H1 (cell line): ENCODE measurements around the gene ATP5PB. TPM values are rescaled to one million over a fixed set of nuclear protein-coding genes. Genes with fewer than 3 reads are reported as not detected.

Experiments
- CTCF ChIA-PET: fragments of 300-600 bp; sonication (Branson Sonifier 250); formaldehyde crosslinking; loops from one replicate; lab custom pipeline; 2021; ENCODE audit not compliant: partially characterized antibody; lab: Charles Lee
- POLR2A ChIA-PET: fragments of 300-600 bp; sonication (Branson Sonifier 250); formaldehyde crosslinking; loops from one replicate; lab custom pipeline; 2021; ENCODE audit warnings: inconsistent platforms; ENCODE audit not compliant: partially characterized antibody; lab: Charles Lee
- DNase-seq, 2 experiments: peaks; one replicate each; pipeline versions ENCODE4 v3.0.0 to v3.0.0-alpha.2; 2010 to 2022; ENCODE audit warnings: low spot score in 2 of 2, low read depth in 1 of 2, mixed read lengths in 1 of 2
- FAIRE-seq: peaks from 2 replicates; lab custom pipeline; 2011; peaks lifted over from hg19 to GRCh38; lab: Jason Lieb, UNC
- H2AFZ ChIP-seq: 2 replicates; pipeline ENCODE4 v1.8.1; 2012; ENCODE audit warnings: low read length, inconsistent platforms
- H2AK5ac ChIP-seq: 2 replicates; pipeline ENCODE4 v1.6.1; 2013; ENCODE audit warnings: low read depth, low read length
- H2BK120ac ChIP-seq: replicated peaks from 2 replicates; pipeline ENCODE3; 2013; ENCODE audit warnings: low read depth, low read length, inconsistent platforms
- H2BK12ac ChIP-seq: 2 replicates; pipeline ENCODE4 v1.6.1; 2013; ENCODE audit warnings: low read depth, low read length
- H2BK15ac ChIP-seq: 2 replicates; pipeline ENCODE4 v1.6.1; 2013; ENCODE audit warnings: low read length
- H2BK20ac ChIP-seq: 2 replicates; pipeline ENCODE4 v1.6.1; 2013; ENCODE audit warnings: low read length
- H2BK5ac ChIP-seq: 2 replicates; pipeline ENCODE4 v1.6.1; 2013; ENCODE audit warnings: low read depth, low read length
- H3K14ac ChIP-seq: 2 replicates; pipeline ENCODE4 v1.6.1; 2013; ENCODE audit warnings: inconsistent platforms; ENCODE audit not compliant: insufficient read length
- H3K18ac ChIP-seq: 2 replicates; pipeline ENCODE4 v1.6.1; 2013; ENCODE audit warnings: low read length; ENCODE audit errors: extremely low read depth
- H3K23ac ChIP-seq: 2 replicates; pipeline ENCODE4 v1.6.1; 2013; ENCODE audit warnings: inconsistent platforms; ENCODE audit not compliant: insufficient read length
- H3K23me2 ChIP-seq: 2 replicates; pipeline ENCODE4 v1.6.1; 2013; ENCODE audit warnings: low read depth, low read length
- H3K27ac ChIP-seq: 2 replicates; pipeline ENCODE4 v1.6.1; 2011; ENCODE audit warnings: low read depth, low read length, inconsistent platforms
- H3K27me3 ChIP-seq, 4 experiments: replicated peaks in 1 of 4; 1 replicate in 1 of 4; 2 replicates in 3 of 4; pipeline versions ENCODE4 v1.6.1 to v1.8.1; 2011 to 2013; ENCODE audit warnings: low read length in 3 of 4, mild to moderate bottlenecking in 3 of 4, inconsistent platforms in 2 of 4, mixed read lengths in 2 of 4, moderate library complexity in 1 of 4; ENCODE audit not compliant: control insufficient read depth in 3 of 4, insufficient read depth in 3 of 4; ENCODE audit errors: extremely low read depth in 1 of 4
- H3K36me3 ChIP-seq, 4 experiments: 2 replicates each; pipeline versions ENCODE4 v1.6.1 to v1.8.1; 2011 to 2013; ENCODE audit warnings: mild to moderate bottlenecking in 4 of 4, low read length in 3 of 4, moderate library complexity in 2 of 4, control low read depth in 1 of 4, inconsistent platforms in 1 of 4; ENCODE audit not compliant: insufficient read depth in 4 of 4, control insufficient read depth in 2 of 4
- H3K4ac ChIP-seq: replicated peaks from 2 replicates; pipeline ENCODE3; 2013; ENCODE audit warnings: low read length, low read depth, mixed read lengths, inconsistent platforms; ENCODE audit not compliant: insufficient read length
- H3K4me1 ChIP-seq, 4 experiments: replicated peaks in 1 of 4; 1 replicate in 1 of 4; 2 replicates in 3 of 4; pipeline versions ENCODE4 v1.6.1 to v1.8.1; 2011 to 2013; ENCODE audit warnings: low read length in 3 of 4, inconsistent platforms in 2 of 4, mixed read lengths in 1 of 4; ENCODE audit not compliant: insufficient read depth in 4 of 4, control insufficient read depth in 3 of 4
- H3K4me2 ChIP-seq, 2 experiments: 2 replicates each; pipeline versions ENCODE4 v1.6.1 to v1.8.1; 2011 to 2013; ENCODE audit warnings: low read depth in 2 of 2, low read length in 2 of 2, control low read depth in 1 of 2, inconsistent platforms in 1 of 2, mild to moderate bottlenecking in 1 of 2; ENCODE audit not compliant: insufficient read depth in 1 of 2
- H3K4me3 ChIP-seq, 4 experiments: fragments of 200-600, 300-600 bp in 1 of 4; sonication (generic), shearing (Covaris generic), sonication (Bioruptor Twin) in 1 of 4; 2 replicates each; pipeline versions ENCODE4 v1.5.1 to v1.8.1; 2011 to 2016; ENCODE audit warnings: low read length in 4 of 4, low read depth in 3 of 4, control low read depth in 2 of 4, inconsistent platforms in 2 of 4, mild to moderate bottlenecking in 2 of 4, mixed read lengths in 1 of 4, moderate library complexity in 1 of 4; ENCODE audit not compliant: insufficient read depth in 2 of 4; ENCODE audit errors: extremely low read depth in 1 of 4
- H3K56ac ChIP-seq: replicated peaks from 2 replicates; pipeline ENCODE3; 2013; ENCODE audit warnings: low read depth, mild to moderate bottlenecking, mixed read lengths, low read length, inconsistent platforms; ENCODE audit not compliant: insufficient read length
- H3K79me1 ChIP-seq: 2 replicates; pipeline ENCODE4 v1.6.1; 2013; ENCODE audit warnings: low read depth, low read length, control low read depth
- H3K79me2 ChIP-seq, 2 experiments: 2 replicates each; pipeline versions ENCODE4 v1.6.1 to v1.8.1; 2012 to 2013; ENCODE audit warnings: low read length in 2 of 2, mild to moderate bottlenecking in 2 of 2, inconsistent platforms in 1 of 2; ENCODE audit not compliant: insufficient read depth in 2 of 2, control insufficient read depth in 1 of 2
- H3K9ac ChIP-seq, 4 experiments: replicated peaks in 1 of 4; 1 replicate in 1 of 4; 2 replicates in 3 of 4; pipeline versions ENCODE4 v1.6.1 to v1.8.1; 2011 to 2013; ENCODE audit warnings: low read depth in 3 of 4, low read length in 3 of 4, control low read depth in 2 of 4, mild to moderate bottlenecking in 2 of 4, moderate library complexity in 2 of 4, inconsistent platforms in 1 of 4; ENCODE audit errors: extremely low read depth in 1 of 4
- H3K9me3 ChIP-seq, 2 experiments: 2 replicates each; pipeline versions ENCODE4 v1.6.1 to v1.8.1; 2012 to 2013; ENCODE audit warnings: mild to moderate bottlenecking in 2 of 2, moderate library complexity in 2 of 2, control low read depth in 1 of 2, inconsistent platforms in 1 of 2, low read depth in 1 of 2, low read length in 1 of 2, mixed read lengths in 1 of 2; ENCODE audit not compliant: insufficient read depth in 2 of 2
- H4K20me1 ChIP-seq, 2 experiments: replicated peaks in 1 of 2; 2 replicates each; pipeline versions ENCODE3 to v1.8.1; 2011 to 2013; ENCODE audit warnings: inconsistent platforms in 2 of 2, low read length in 2 of 2, mild to moderate bottlenecking in 1 of 2; ENCODE audit not compliant: insufficient read depth in 2 of 2, control insufficient read depth in 1 of 2
- H4K5ac ChIP-seq: 2 replicates; pipeline ENCODE4 v1.6.1; 2013; ENCODE audit warnings: low read length, low read depth, mixed read lengths, inconsistent platforms; ENCODE audit not compliant: insufficient read length
- H4K8ac ChIP-seq: 2 replicates; pipeline ENCODE4 v1.8.0; 2013; ENCODE audit warnings: mild to moderate bottlenecking, moderate library complexity, low read length, inconsistent platforms; ENCODE audit not compliant: insufficient read depth; ENCODE audit errors: extremely low read depth
- H4K91ac ChIP-seq: replicated peaks from 2 replicates; pipeline ENCODE3; 2013; ENCODE audit warnings: low read length, mixed read lengths, inconsistent platforms; ENCODE audit not compliant: insufficient read length
- CEBPB ChIP-seq: IDR thresholded peaks from 2 replicates; pipeline ENCODE4 v1.6.1; 2012; ENCODE audit warnings: low read depth, low read length
- RAD21 ChIP-seq, 2 experiments: IDR thresholded peaks in 1 of 2; conservative IDR thresholded peaks in 1 of 2; 2 replicates each; pipeline ENCODE4 v1.6.1; 2011; ENCODE audit warnings: low read depth in 2 of 2, low read length in 2 of 2, improper control_type of control experiment in 1 of 2, inconsistent platforms in 1 of 2, mild to moderate bottlenecking in 1 of 2, moderate library complexity in 1 of 2
- TAF1 ChIP-seq: IDR thresholded peaks from 2 replicates; pipeline ENCODE4 v1.6.1; 2011; ENCODE audit warnings: mild to moderate bottlenecking, low read depth, low read length
- YY1 ChIP-seq: IDR thresholded peaks from 2 replicates; pipeline ENCODE4 v1.6.1; 2011; ENCODE audit warnings: low read depth, mild to moderate bottlenecking, low read length
- WGBS, 2 experiments: shearing (Covaris generic) in 1 of 2; methylation state at CpG; one replicate each; pipeline versions ENCODE4 v1.1.6 to v1.1.7; 2013 to 2015; ENCODE audit warnings: low lambda C conversion rate in 2 of 2, mixed read lengths in 2 of 2, inconsistent platforms in 1 of 2, low coverage in 1 of 2, missing lambda C conversion rate in 1 of 2; ENCODE audit not compliant: insufficient replicate concordance in 2 of 2, insufficient coverage in 1 of 2, insufficient read length in 1 of 2; ENCODE audit errors: extremely low coverage in 1 of 2, missing lambda C conversion rate in 1 of 2; 5-methylcytosine and 5-hydroxymethylcytosine counted together
- polyA plus RNA-seq, 7 experiments: library from polyadenylated mRNA; depleted of rRNA in 3 of 7; stranded (reverse) in 5 of 7; unstranded in 2 of 7; fragments of >200 nt in 5 of 7; fragments of 200-250 nt in 2 of 7; gene quantifications; 1 replicate in 5 of 7; 2 replicates in 1 of 7; 4 replicates in 1 of 7; pipeline versions ENCODE4 v1.2.1 to v1.2.3, GENCODE V29; 2011 to 2013; ENCODE audit warnings: missing spikeins in 2 of 7, mixed read lengths in 2 of 7
- total RNA-seq: library from RNA; stranded (reverse); fragmentation: NEBNext Ultra II Directional; extraction: Animal tissue kit (Norgen Biotek cat#: 25700); gene quantifications from 2 replicates; pipeline ENCODE4 v1.2.1, GENCODE V29; 2021
- TF ChIP-seq, protein P1 (sequence below), 3 experiments: IDR thresholded peaks; 1 replicate in 2 of 3; 2 replicates in 1 of 3; pipeline versions ENCODE4 v1.5.1 to v1.6.1; 2011; ENCODE audit warnings: low read length in 3 of 3, mild to moderate bottlenecking in 3 of 3, inconsistent platforms in 2 of 3, low read depth in 1 of 3, moderate library complexity in 1 of 3; ENCODE audit not compliant: insufficient read depth in 1 of 3; ENCODE audit errors: control extremely low read depth in 1 of 3

Gene ATP5PB
- total and polyA plus RNA-seq, 2 of the 8 experiments (the other 6 are each of a cell fraction or from before 2014, with no cell fraction given), result 232 to 262 TPM

- Histone ChIP-seq H3K23ac (no peak overlapping the region), H3K9me3 (no peaks in the 10 kb centered on the region), H4K8ac (no peak overlapping the region), H3K79me2 (no peaks in the 10 kb centered on the region), H3K27me3 (no peaks in the 10 kb centered on the region), H2BK12ac (no peak overlapping the region), H3K27ac (no peak overlapping the region)
- CTCF ChIA-PET, result interaction anchor here (0.7 to 4.8 kb wide), 44 partner anchors 10 to 620 kb away, joined by 3 to 44 read pairs (median 5); no protein-coding TSS in a partner anchor
- TF ChIP-seq TAF1, result no peak
- TF ChIP-seq RAD21 (IDR thresholded peaks at IDR 0.05 in 1 of 2, conservative IDR thresholded peaks at IDR 0.05 in 1 of 2; ENCODE audit: low read depth in 2 of 2, low read length in 2 of 2), result peak; percentile 75 to 81
- peak; percentile 65 for TF ChIP-seq CEBPB
- TF ChIP-seq, protein P1, sequence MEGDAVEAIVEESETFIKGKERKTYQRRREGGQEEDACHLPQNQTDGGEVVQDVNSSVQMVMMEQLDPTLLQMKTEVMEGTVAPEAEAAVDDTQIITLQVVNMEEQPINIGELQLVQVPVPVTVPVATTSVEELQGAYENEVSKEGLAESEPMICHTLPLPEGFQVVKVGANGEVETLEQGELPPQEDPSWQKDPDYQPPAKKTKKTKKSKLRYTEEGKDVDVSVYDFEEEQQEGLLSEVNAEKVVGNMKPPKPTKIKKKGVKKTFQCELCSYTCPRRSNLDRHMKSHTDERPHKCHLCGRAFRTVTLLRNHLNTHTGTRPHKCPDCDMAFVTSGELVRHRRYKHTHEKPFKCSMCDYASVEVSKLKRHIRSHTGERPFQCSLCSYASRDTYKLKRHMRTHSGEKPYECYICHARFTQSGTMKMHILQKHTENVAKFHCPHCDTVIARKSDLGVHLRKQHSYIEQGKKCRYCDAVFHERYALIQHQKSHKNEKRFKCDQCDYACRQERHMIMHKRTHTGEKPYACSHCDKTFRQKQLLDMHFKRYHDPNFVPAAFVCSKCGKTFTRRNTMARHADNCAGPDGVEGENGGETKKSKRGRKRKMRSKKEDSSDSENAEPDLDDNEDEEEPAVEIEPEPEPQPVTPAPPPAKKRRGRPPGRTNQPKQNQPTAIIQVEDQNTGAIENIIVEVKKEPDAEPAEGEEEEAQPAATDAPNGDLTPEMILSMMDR (IDR thresholded peaks at IDR 0.05; ENCODE audit: control extremely low read depth in 1 of 3, insufficient read depth in 1 of 3, low read depth in 1 of 3, low read length in 3 of 3), result peak in 2 of 3 experiments; percentile 54 to 62; a peak in 3 of 4 replicates
- TF ChIP-seq YY1, result no peak
- TF ChIP-seq, all 59 proteins: peak for 3
- H3K23me2 ChIP-seq, result no peaks in the 10 kb centered on the region
- no peak overlapping the region for H2AK5ac ChIP-seq
- no peak overlapping the region for H3K4me3 ChIP-seq
- no peak overlapping the region for H2BK120ac ChIP-seq
- H3K18ac ChIP-seq, result no peak overlapping the region
- POLR2A ChIA-PET, result no interaction called here
- DNase-seq (peak in 1 of 2 experiments; percentile 71), FAIRE-seq (no peak)
- 0 out of 2 replicates have a peak overlapping the region, but pooled peaks have one; percentile 21 for H2BK20ac ChIP-seq
- no peaks in the 10 kb centered on the region for H3K79me1 ChIP-seq
- H4K91ac ChIP-seq, result no peak overlapping the region
- no peak overlapping the region for H4K5ac ChIP-seq
- H3K4ac ChIP-seq, result no peak overlapping the region
- H3K4me2 ChIP-seq, result no peak overlapping the region
- H2BK15ac ChIP-seq, result 0 out of 2 replicates have a peak overlapping the region, but pooled peaks have one; percentile 61
- no peak overlapping the region for H3K56ac ChIP-seq
- 56% methylated on average over 9 of the region's 9 CpGs; no CpG with 5 or more reads in 1 of the 2 experiments for WGBS, 2 experiments
- H4K20me1 ChIP-seq, result no peaks in the 10 kb centered on the region
- H3K4me1 ChIP-seq, result no peaks in the 10 kb centered on the region
- H2AFZ ChIP-seq, result peak overlapping the region; percentile 85; the same call in 1 of the 2 replicates
- no peaks in the 10 kb centered on the region for H3K36me3 ChIP-seq
- no peak overlapping the region for H3K9ac ChIP-seq
- no peak overlapping the region for H2BK5ac ChIP-seq
- H3K14ac ChIP-seq, result no peak overlapping the region
These were observed 49.3 kb upstream of the ATP5PB start for GRCh38 chr1:111399792-111400610.
